ENCODE results near the gene IFI27L2. TPM values are rescaled to one million over a fixed set of nuclear protein-coding genes. Genes with fewer than 3 reads are reported as not detected.

IFI27L2 gene
- total and polyA plus RNA-seq, 2 of the 8 experiments (the other 6 are each of a cell fraction or from before 2014, with no cell fraction given), result 14.0 to 69.6 TPM

GRCh38 chr14:94143239-94143638 lies 13.8 kb upstream of the IFI27L2 start:
- H2BK5ac ChIP-seq (ENCODE audit: low read depth, low read length), result no peak overlapping the region
- no peak overlapping the region for H4K5ac ChIP-seq (ENCODE audit: insufficient read length, low read depth, low read length)
- no peak overlapping the region for H2BK12ac ChIP-seq (ENCODE audit: low read depth, low read length)
- no peak overlapping the region for H3K23ac ChIP-seq (ENCODE audit: insufficient read length)
- no peak overlapping the region for H2BK120ac ChIP-seq (replicated peaks; ENCODE audit: low read depth, low read length)
- ChIA-PET POLR2A (ENCODE audit: partially characterized antibody) (interaction anchor here (0.9 kb wide), 1 partner anchor 51 kb away, joined by 3 read pairs; no protein-coding TSS in a partner anchor), CTCF (ENCODE audit: partially characterized antibody) (interaction anchor here (0.6 to 9.2 kb wide), 31 partner anchors 9 to 355 kb away, joined by 3 to 148 read pairs (median 5); partner anchors contain the start of gene IFI27L2)
- H2BK15ac ChIP-seq (ENCODE audit: low read length), result no peak overlapping the region
- WGBS, 2 experiments (ENCODE audit: extremely low coverage in 1 of 2, insufficient coverage in 1 of 2, insufficient read length in 1 of 2, insufficient replicate concordance in 2 of 2, low coverage in 1 of 2, low lambda C conversion rate in 2 of 2, missing lambda C conversion rate in 1 of 2), result 48% methylated on average over 3 of the region's 3 CpGs; no CpG with 5 or more reads in 1 of the 2 experiments
- H3K4me3 ChIP-seq (ENCODE audit: extremely low read depth in 1 of 4, insufficient read depth in 2 of 4, low read depth in 3 of 4, low read length in 4 of 4), result no peak overlapping the region
- no peak overlapping the region for H3K14ac ChIP-seq (ENCODE audit: insufficient read length)
- H3K4ac ChIP-seq (replicated peaks; ENCODE audit: insufficient read length, low read depth, low read length), result no peak overlapping the region
- no peaks in the 10 kb centered on the region for H3K79me2 ChIP-seq (ENCODE audit: control insufficient read depth in 1 of 2, insufficient read depth in 2 of 2, low read length in 2 of 2)
- H2AFZ ChIP-seq (ENCODE audit: low read length), result no peak overlapping the region
- H4K20me1 ChIP-seq (replicated peaks in 1 of 2; ENCODE audit: control insufficient read depth in 1 of 2, insufficient read depth in 2 of 2, low read length in 2 of 2), result no peaks in the 10 kb centered on the region
- no peaks in the 10 kb centered on the region for H3K23me2 ChIP-seq (ENCODE audit: low read depth, low read length)
- no peak overlapping the region for H3K4me2 ChIP-seq (ENCODE audit: insufficient read depth in 1 of 2, low read depth in 2 of 2, low read length in 2 of 2)
- FAIRE-seq (peak; percentile 55), DNase-seq (ENCODE audit: low read depth in 1 of 2, low spot score in 2 of 2) (peak in 1 of 2 experiments; percentile 64)
- H4K91ac ChIP-seq (replicated peaks; ENCODE audit: insufficient read length, low read length), result no peak overlapping the region
- H4K8ac ChIP-seq (ENCODE audit: extremely low read depth, insufficient read depth, low read length), result no peak overlapping the region
- TF ChIP-seq GABPA (IDR thresholded peaks at IDR 0.05; ENCODE audit: borderline replicate concordance, insufficient read depth, low read length) (no peak), TEAD4 (IDR thresholded peaks at IDR 0.05; ENCODE audit: low read depth, low read length) (peak; percentile 82), CTCF (IDR thresholded peaks at IDR 0.05; ENCODE audit: control extremely low read depth in 1 of 3, insufficient read depth in 1 of 3, low read depth in 1 of 3, low read length in 3 of 3) (peak; percentile 67 to 75 (median 74)), RAD21 (IDR thresholded peaks at IDR 0.05 in 1 of 2, conservative IDR thresholded peaks at IDR 0.05 in 1 of 2; ENCODE audit: low read depth in 2 of 2, low read length in 2 of 2) (peak; percentile 68 to 77)
- no peak overlapping the region for H3K27ac ChIP-seq (ENCODE audit: low read depth, low read length)
- no peaks in the 10 kb centered on the region for H3K27me3 ChIP-seq (replicated peaks in 1 of 4; ENCODE audit: control insufficient read depth in 3 of 4, extremely low read depth in 1 of 4, insufficient read depth in 3 of 4, low read length in 3 of 4)
- H3K9me3 ChIP-seq (ENCODE audit: insufficient read depth in 2 of 2, low read depth in 1 of 2, low read length in 1 of 2), result no peaks in the 10 kb centered on the region
- no peaks in the 10 kb centered on the region for H3K79me1 ChIP-seq (ENCODE audit: low read depth, low read length)
- no peak overlapping the region for H3K56ac ChIP-seq (replicated peaks; ENCODE audit: insufficient read length, low read depth, low read length)
- H2BK20ac ChIP-seq (ENCODE audit: low read length), result no peak overlapping the region
- H2AK5ac ChIP-seq (ENCODE audit: low read depth, low read length), result no peak overlapping the region
- no peaks in the 10 kb centered on the region for H3K36me3 ChIP-seq (ENCODE audit: control insufficient read depth in 2 of 4, insufficient read depth in 4 of 4, low read length in 3 of 4)
- peaks cover 7 to 16% (median 15%) of the 10 kb centered on the region in 4 experiments; a peak in 6 of 7 replicates for H3K4me1 ChIP-seq (replicated peaks in 1 of 4; ENCODE audit: control insufficient read depth in 3 of 4, insufficient read depth in 4 of 4, low read length in 3 of 4)
- no peak overlapping the region for H3K9ac ChIP-seq (replicated peaks in 1 of 4; ENCODE audit: extremely low read depth in 1 of 4, low read depth in 3 of 4, low read length in 3 of 4)
- no peak overlapping the region for H3K18ac ChIP-seq (ENCODE audit: extremely low read depth, low read length)
